Putamen (tissue), 1 donor: ENCODE data around the gene DIDO1.

Source experiments
- DNase-seq: peaks from one replicate; pipeline ENCODE4 v3.0.0-alpha.2; 2016; ENCODE audit warnings: low spot score

Gene DIDO1

DNA sequence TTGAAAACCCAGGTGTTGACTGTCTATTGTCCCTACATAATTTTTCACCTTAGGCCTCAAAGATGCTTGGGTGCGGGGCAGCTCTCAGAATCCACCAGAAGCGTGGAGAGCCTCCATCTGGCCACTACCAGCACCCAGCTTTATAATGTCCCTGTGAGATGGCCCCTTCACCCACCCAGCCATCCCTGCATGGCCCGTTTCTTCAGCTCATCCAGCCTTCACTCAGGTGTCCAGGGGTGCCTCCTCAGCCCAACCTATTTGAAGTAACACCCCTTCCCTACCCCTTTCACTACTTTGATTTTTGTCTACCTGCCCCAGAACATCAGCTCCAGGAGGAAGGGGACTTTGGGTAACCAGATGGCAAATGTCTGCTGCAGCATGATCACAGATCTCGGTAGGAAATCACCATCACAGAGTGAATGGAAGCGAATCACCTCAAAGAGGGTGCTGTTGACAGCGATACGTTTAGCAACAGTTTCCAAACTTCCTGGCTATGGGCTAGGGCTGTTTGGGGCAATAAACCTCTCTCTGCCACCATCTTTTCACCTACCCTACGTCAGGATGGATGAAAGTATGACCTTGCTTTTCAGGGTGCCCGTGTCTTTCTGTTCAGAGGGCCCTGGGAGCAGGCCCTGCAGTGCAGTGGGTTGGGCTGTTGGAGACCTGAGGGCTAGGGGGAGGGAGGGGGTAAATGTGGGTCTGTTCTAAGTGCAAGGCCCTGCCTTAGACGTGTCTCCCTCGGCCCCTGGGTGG lies 25.0 kb upstream of the DIDO1 start:
- DNase-seq = no peak

- no peak for DNase-seq
These were observed 24.4 kb upstream of the DIDO1 start for GRCh38 chr20:62950741-62951140.

GRCh38 chr20:62949962-62950361 lies 23.7 kb upstream of the DIDO1 start:
- no peak for DNase-seq

GRCh38 chr20:62949153-62949821 lies 23.0 kb upstream of the DIDO1 start:
- no peak for DNase-seq

DNA sequence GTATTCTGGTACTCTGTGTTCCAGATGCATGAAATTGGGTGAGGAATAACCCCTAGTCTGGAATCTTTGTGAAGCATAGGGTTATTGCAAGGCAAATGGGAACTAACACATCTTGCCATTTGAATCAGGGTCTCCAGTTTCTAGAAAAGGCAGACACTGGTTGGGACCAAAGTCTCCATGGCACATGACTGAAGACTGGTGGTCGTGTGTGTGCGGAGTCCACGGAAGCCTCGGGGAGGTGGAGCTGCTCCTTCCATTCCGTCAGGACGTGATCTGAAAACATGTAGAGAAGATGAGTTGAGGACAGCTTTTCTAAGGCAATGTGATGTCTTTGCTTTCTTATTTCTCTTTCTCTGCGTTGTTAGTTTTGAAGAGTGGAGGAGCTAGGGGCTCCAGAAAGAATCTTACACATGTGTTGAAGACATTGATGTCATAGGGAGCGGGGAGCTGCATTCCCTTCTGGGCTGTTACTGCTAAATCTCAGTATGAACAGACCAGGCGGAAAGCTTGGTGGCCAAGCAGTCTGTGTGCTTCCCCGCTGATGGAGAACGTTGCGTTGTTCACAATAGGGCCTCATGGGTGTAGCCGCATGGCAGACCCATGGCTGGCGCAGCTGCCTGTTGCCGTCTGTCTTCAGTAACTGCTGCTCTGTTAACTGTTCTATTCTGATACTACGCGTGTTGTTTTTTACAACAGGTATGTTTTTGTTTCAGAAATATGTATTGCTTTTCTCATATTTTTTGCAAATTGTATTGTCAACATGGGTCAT lies 21.4 kb upstream of the DIDO1 start:
- DNase-seq = no peak

DNA sequence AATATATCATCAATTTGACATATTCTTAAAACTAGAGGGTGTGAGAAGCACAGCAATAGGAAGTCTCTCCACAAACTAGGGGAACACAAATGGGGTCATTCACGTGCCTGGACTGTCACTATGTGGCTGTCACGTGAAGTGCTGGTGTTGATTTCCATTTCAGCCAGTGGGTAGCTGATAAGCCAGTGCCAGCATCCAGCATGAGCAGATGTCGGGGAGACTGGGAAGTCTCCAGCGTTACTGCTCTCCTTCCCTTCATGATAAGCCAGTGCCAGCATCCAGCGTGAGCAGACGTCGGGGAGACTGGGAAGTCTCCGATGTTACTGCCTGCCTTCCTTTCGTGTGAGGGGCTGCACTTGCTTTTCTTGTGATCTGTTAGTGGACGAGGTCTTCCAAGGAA lies 20.6 kb upstream of the DIDO1 start:
- DNase-seq = no peak

- no peak for DNase-seq
These were observed 19.6 kb upstream of the DIDO1 start for GRCh38 chr20:62945771-62946339.

DNA sequence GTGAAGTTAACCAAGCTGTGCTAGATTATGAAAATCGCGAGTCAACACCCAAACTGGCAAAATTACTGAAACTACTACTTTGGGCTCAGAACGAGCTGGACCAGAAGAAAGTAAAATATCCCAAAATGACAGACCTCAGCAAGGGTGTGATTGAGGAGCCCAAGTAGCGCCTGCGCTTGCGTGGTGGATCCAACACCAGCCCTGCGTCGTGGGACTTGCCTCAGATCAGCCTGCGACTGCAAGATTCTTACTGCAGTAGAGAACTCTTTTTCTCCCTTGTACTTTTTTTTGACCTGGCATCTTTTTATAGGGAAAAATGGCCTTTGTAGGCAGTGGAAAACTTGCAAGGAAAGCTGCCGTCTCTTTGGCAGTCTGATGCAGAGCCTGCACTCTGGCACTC lies 18.4 kb upstream of the DIDO1 start:
- DNase-seq = no peak

DNA sequence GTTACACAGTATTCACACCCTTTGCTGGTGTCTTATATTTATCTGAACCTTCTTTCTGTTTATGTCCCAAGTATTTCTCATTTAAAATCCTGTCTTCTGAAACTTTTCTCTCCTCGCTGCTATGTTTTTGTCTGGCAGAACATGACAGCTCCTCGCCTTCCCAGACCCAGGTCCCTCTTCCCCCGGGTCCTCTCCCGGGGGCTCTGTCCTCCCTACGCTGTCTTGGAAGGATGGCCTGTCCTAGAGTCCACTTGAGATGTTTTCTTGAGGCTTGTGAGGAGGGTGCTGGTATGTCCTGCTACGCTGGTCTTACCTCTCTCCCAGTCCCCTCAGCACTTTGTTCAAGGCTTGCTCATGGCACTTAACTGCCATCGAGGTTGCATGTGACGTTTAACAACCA lies 17.9 kb upstream of the DIDO1 start:
- DNase-seq = no peak

GRCh38 chr20:62943396-62943795 lies 17.1 kb upstream of the DIDO1 start:
- no peak for DNase-seq

DNA sequence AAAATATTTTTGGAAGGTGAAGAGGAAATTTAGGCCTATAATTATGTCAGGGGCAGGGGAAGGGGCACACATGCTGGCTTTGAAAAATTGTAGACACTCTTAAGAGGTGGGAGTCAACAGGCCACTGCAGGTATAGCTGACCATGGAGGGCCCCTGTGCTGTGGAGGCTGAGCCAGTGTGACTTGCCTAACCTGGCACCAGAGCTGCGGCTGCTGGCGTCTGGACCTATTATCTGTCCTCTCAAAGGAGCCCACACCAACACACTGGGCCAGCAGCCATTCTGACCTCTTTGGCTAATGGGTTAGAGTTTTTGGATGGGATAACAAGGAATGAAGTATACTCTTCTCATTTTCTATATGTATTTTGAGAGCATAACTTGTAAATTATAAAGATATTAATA lies 16.2 kb upstream of the DIDO1 start:
- no peak for DNase-seq

DNA sequence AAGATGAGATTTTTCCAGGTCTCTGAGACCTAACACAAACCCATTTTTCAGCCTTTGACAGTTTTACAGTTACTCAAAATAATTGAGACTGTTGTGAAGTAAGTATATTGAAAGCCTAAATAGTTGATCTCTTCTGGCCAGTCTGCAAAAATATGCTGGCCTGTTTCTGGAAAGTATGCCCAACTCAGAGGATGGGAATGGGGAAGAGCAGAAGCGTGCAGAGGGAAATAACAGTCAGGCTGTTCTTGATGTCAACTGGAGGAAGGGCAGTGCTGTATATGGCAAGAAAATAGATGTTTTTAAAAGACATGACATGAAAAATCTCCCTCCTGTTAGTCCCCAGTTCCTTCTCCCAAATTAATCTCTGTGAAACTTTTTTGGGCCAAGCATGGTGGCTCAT lies 15.5 kb upstream of the DIDO1 start:
- no peak for DNase-seq

DNA sequence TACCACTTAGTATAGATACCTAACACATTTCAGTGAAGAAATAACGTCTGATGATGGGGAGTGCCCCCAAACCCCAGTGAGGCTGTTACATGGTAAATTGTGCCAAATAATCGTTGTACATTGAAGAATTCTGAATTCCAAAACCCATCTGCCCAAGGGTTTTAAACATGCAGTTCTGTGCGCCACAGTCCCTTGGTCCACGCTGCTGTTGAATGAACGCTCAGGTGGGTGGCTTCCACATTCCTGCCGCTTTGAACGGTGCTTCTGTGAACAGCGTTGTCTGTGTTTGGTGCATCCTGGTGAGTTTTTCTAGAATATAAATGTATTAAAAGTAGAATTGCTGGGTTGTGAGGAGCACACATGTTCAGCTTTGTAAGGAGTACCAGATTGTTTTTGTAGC lies 14.6 kb upstream of the DIDO1 start:
- no peak for DNase-seq

- no peak for DNase-seq
These were observed 12.0 kb upstream of the DIDO1 start, which contains the start of gene GID8 for GRCh38 chr20:62938105-62938888. Gene GID8, plus strand, starts transcription at chr20:62938147. Its CDS starts 3,356 bp downstream, at chr20:62941503.

DNA sequence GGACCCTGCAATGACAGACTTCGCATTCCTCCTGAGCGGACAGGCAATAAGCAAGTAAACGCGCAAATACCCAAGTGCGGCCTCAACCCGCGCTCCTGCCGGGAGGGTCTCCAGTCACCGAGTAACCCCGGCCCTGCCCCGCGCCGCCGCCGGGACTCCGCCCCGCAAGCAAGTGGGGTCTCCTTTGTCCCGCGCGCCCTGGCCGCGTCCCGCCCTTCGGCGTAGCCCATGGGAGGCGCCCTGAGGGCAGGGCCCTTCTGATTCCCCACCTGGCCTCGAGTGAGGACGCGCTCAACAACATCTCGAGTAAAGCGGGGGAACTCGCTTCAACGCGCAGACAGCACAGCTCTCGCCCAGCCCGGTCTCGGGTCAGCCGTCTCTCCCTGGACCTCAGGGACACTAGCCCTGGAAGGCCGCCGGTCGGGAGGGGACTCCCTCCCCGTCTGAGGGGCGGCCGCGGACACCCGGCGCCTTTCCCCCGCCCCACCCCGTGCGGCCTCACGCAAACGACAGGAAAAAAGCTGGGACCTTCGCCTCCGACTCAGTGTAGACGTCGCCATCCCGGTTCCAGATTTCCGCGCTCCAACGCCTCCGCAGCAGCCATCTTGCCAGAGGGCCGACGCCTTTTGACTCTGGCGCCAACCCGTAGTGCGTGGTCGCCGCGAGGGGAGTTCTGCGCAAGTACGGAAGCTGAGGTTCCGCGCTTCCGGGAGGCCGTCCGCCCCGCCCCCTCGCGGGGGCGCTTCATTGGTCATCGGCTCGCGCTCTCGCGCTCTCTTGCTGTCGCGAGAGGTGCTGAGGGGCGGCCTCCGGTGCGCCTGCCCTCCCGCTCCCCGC lies 11.2 kb upstream of the DIDO1 start:
- DNase-seq = peak; percentile 92

DNA sequence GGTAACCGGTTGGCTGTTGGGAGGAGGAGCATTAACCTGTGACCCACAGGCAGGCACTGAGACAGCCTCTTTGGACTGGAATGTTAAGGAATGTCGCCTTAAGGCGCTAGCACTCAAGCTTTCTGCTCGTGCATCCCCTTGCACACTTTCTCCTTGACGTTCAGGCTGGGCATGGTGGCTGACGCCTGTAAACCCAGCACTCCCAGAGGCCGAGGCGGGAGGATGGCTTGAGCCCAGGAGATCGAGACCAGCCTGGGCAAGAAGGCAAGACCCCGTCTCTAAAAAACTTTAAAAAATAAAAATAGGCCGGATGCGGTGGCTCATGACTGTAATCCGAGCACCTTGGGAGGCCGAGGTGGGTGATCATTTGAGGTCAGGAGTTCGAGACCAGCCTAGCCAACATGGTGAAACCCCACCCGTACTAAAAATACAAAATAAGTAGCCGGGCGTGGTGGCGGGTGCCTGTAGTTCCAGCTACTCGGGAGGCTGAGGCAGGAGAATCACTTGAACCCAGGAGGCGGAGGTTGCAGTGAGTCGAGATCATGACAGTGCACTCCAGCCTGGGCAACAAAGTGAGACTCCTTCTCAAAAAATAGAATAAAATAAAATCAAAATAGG lies 9.8 kb upstream of the DIDO1 start:
- no peak for DNase-seq

GRCh38 chr20:62935204-62935967 lies 9.1 kb upstream of the DIDO1 start:
- no peak for DNase-seq

DNA sequence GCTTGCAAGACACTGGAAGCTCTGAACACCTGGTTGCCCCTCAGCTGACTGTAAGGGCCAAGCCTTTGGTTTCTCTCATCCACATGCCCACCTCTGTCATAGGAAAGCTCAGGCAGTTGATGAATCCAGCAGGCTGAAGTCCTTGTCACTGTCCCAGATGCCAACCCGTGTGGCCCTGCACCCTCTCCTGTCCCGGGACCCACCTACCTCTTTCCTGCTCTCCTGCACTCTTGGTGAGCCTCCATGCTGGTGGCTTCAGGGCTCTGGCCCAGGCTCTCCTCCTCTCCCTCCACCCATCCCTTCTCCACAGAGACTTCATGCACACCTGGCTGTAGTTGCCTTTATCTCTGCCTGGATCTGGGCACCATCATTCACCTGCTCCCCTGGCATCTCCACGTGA lies 7.7 kb upstream of the DIDO1 start:
- no peak for DNase-seq

GRCh38 chr20:62931464-62931863 lies 5.2 kb upstream of the DIDO1 start:
- no peak for DNase-seq
